OCI-M2 (cell line): ENCODE data around the gene MYO16.

ENCODE experiments used
- DNase-seq: peaks from one replicate; lab custom pipeline; 2025; ENCODE audit not compliant: unreplicated experiment; lab: John Stamatoyannopoulos, UW

The MYO16 gene

GRCh38 chr13:108662528-108662927, 33.1 kb downstream of the MYO16 start:
- no peak for DNase-seq

GRCh38 chr13:108663710-108664109, 34.3 kb downstream of the MYO16 start:
- no peak for DNase-seq

- no peak for DNase-seq
Measured at GRCh38 chr13:108667205-108667604, 37.8 kb downstream of the MYO16 start.

- no peak for DNase-seq
Measured at GRCh38 chr13:108669381-108669780, 40.0 kb downstream of the MYO16 start.

GRCh38 chr13:108674346-108674745, 44.9 kb downstream of the MYO16 start:
- DNase-seq: no peak

DNA sequence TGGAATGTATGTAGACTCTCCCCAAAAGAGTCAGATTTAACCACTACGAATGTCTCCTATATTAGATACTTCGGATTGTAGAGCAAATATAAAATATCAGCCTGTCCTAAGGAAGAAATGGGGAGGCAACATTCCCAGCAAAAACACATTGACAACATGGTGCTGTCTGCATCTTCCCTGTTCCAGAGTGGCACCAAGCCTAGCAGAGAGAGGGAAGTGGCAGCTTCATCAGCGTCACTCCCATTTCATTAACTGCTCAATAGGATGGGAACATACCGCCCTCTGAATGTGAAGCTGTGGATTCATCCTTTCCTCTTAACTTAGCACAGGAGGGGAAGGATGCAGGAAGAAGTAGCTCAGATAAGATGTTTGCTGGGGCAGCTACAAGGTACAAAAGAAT, 45.4 kb downstream of the MYO16 start:
- DNase-seq: no peak

- no peak for DNase-seq
Measured at GRCh38 chr13:108676620-108677019, 47.2 kb downstream of the MYO16 start.

DNA sequence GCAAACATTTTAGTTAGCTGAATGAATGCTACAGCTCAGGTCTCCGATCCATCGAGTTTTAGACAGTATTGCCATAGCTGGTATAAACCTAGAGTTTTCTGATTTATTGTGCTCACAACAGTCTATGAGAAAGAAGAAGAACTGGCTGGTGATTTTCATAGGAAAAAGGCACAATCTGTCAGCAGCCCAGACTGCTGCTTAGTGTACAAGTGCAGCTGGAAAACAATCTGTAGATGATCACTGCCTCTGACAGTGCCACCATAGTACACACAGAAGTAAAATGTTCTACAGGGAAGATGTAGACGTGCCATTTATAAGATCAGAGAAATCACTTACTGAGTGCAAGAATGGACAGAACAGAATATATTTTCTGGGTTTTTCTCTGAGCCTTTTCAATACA, 48.4 kb downstream of the MYO16 start:
- no peak for DNase-seq

GRCh38 chr13:108680011-108680410, 50.6 kb downstream of the MYO16 start:
- DNase-seq: no peak

DNA sequence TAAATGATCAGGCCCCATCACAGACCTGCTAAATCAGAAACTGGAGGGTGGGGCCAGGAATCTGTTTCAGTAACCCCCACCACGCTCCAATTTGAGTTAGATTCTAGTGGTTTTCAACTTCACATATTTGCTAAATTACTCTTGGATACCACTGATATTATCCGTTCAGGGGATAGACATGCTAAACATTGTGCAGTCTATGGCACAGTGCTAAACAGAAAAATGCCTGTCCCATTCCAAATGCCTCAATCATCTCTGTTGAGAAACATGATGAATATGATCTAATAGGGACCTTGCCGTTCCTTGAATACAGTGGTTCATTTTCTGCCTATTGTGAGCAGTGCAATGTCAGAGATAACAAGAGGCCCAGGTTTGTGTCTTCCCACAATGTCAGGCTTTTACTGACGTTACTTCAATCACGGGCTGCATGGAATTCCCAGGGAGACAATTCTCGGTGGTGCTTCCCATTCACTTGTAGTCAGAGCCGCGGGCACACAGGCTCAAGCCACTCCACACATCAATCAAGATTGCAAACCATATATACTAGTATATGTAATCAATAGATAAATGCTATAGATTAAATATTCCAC, 52.7 kb downstream of the MYO16 start:
- no peak for DNase-seq

DNA sequence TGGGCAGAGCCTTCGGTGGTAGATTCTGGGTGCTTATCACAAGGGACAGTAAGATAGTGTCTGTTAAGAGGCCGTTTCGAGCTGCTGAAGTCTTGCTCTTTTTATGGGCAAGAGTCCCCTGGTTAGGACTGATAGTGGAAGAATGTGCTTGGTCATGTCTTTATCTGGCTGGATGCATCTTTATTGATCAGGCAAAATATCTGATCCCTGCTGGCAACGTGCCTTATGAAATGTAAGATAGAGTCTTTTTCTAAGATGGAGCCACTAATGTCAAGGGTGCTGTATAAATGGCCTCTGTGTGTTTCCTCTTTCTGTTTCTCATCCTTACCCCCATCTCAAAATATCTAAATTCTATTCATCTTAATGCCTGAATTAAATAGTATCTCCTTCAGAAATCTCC, 53.3 kb downstream of the MYO16 start:
- no peak for DNase-seq

GRCh38 chr13:108686027-108686426, 56.6 kb downstream of the MYO16 start:
- DNase-seq: no peak

GRCh38 chr13:108690726-108691125, 61.3 kb downstream of the MYO16 start:
- DNase-seq: no peak

- no peak for DNase-seq
Measured at GRCh38 chr13:108700422-108701170, 71.2 kb downstream of the MYO16 start.

DNA sequence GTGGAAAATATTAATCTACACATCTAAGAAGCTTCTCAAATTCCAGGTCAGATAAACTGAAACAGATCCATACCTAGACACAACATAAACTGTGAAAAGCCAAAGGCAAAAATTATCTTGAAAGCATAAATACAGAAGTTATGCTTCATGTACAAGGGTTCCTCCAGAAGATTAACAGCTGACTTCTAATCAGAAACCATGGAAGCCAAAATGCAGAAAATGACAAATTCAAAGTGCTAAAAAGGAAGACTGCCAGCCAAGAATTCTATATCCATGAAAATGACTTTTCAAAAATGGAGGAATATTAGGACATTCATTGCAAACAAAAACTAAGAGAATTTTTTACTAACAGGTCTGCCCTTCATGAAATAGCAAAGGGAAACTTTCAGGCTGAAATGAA, 72.8 kb downstream of the MYO16 start:
- DNase-seq: no peak

DNA sequence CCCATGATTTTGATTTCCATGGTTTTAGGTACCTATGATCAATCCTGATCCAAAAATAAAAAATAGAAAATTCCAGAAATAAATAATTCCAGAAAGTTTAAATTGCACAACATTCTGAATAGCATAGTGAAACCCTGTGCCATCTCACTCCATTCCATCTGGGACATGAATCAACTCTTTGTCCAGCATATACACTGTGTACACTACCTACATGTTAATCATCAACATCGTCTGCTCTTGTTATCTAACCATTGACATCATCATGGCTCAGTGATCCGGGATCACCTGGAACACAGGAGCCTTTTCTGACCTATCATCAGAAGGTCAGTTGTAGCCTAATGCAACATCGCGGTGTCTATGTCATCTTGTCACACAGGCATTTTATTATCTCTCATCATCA, 75.6 kb downstream of the MYO16 start:
- no peak for DNase-seq

GRCh38 chr13:108707584-108707983, 78.2 kb downstream of the MYO16 start:
- no peak for DNase-seq

DNA sequence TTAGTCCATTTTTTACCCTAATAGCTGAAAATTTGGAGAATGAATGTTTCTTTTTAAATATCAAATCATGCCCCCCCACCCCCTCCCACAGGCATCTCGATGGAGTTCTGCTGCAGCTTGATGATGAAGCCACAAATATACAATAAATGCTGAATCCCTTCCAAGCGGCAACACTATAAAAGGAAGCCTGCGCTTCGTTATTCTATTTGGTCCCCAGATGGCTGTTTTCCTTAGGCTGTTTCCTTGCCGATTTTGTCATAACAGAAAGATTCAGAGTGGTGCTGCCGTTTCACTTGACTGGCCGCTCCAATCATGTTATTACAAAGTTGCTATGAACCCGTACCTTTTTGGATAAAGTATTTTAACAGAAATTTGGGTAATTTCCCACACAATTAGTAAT, 79.5 kb downstream of the MYO16 start:
- DNase-seq: no peak

DNA sequence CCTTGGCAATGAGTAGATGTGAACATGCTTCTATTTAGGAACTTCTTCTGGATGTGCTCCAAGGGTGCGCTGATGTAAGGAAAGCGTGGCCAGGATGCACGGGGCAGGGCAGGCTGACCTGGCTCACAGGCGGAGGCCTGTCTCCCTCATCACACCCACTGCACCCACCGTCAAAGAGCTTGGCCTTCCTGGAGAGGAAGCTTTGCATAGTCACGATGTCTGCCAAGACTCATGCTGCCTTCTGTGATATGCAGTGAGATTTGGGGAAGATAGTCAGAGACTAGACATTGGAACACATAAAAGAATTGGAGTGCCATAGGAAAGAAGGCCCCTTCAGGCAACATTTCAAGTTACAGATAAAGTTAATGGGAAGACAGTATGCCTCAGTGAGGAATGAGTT, 82.0 kb downstream of the MYO16 start:
- no peak for DNase-seq

- DNase-seq: no peak
Measured at GRCh38 chr13:108725471-108725870, 96.1 kb downstream of the MYO16 start.

DNA sequence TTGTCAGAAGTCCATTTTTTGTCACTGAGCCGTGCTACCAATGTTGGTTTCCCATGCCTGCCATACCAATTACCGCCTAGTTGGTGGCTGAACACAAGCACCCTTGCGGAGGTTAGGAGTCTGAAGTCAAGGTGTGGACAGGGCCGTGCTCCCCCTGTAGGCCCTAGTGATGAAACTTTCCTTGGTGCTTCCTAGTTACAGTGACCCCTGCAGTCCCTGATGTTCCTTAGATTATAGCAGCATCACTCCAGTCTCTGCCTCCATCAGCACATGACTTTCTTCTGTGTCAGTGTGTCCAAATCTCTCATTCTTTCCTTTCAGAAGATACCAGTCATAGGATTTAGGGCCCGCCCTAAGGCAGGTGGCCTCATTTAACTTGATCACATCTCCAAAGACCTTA, 99.0 kb downstream of the MYO16 start:
- DNase-seq: no peak

GRCh38 chr13:108733022-108733560, 103.7 kb downstream of the MYO16 start:
- DNase-seq: no peak

DNA sequence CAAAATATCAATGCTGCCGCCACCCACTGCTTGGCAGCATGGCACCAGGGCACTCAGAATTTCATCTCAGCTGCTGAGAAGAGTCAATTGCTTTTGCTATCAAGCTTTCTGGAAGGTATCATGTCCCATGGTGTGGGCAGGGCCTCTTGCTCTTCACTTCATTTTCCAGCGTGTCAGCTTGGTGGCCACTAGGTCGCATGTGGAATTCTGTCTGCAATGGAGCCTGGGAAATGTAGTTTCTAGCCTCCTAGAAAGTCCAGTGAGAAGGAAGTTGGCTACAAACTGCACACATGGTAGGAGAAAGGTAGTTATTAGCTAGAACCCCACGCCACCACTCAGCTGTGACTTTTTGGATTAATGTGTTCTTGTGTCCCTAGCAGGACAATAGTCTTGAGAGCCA, 105.3 kb downstream of the MYO16 start:
- DNase-seq: no peak
